Measurements from ENCODE around the gene SPINT1.

The SPINT1 gene
- total RNA-seq, result 1.7 to 9.0 reads per million in 2 donors

- DNase-seq, result peak; percentile 13
Measured at GRCh38 chr15:40843885-40844695, at the start of gene SPINT1. Gene SPINT1, plus strand, starts transcription at chr15:40844048. Its CDS starts 507 bp downstream, at chr15:40844555.

- DNase-seq, result no peak
Measured at GRCh38 chr15:40796041-40796440, 47.8 kb upstream of the SPINT1 start.

- DNase-seq, result no peak
Measured at GRCh38 chr15:40796512-40796911, 47.3 kb upstream of the SPINT1 start.

GRCh38 chr15:40799523-40799922, 44.3 kb upstream of the SPINT1 start:
- no peak for DNase-seq

GRCh38 chr15:40803076-40803475, 40.8 kb upstream of the SPINT1 start:
- DNase-seq, result no peak

- DNase-seq, result no peak
Measured at GRCh38 chr15:40803688-40804087, 40.2 kb upstream of the SPINT1 start.

- DNase-seq, result no peak
Measured at GRCh38 chr15:40806672-40807027, 37.2 kb upstream of the SPINT1 start.

GRCh38 chr15:40807028-40807887, 36.6 kb upstream of the SPINT1 start, which contains the start of the genes DNAJC17 and ZFYVE19:
Gene DNAJC17, minus strand, starts transcription at chr15:40807473. Its CDS starts 27 bp downstream, at chr15:40807446.
Gene ZFYVE19, plus strand, starts transcription at chr15:40807089. Its CDS starts 501 bp downstream, at chr15:40807590.
- DNase-seq, result peak; percentile 87

- DNase-seq, result no peak
Measured at GRCh38 chr15:40807888-40808461, 35.9 kb upstream of the SPINT1 start.

- no peak for DNase-seq
Measured at GRCh38 chr15:40808861-40809450, 34.9 kb upstream of the SPINT1 start.

GRCh38 chr15:40812721-40813425, 31.0 kb upstream of the SPINT1 start:
- no peak for DNase-seq

- no peak for DNase-seq
Measured at GRCh38 chr15:40815042-40815698, 28.7 kb upstream of the SPINT1 start.

- no peak for DNase-seq
Measured at GRCh38 chr15:40819048-40819447, 24.8 kb upstream of the SPINT1 start.

GRCh38 chr15:40821195-40821594, 22.7 kb upstream of the SPINT1 start:
- DNase-seq, result no peak

- no peak for DNase-seq
Measured at GRCh38 chr15:40823572-40824343, 20.1 kb upstream of the SPINT1 start.

GRCh38 chr15:40825661-40826422, 18.0 kb upstream of the SPINT1 start:
- no peak for DNase-seq

- no peak for DNase-seq
Measured at GRCh38 chr15:40826423-40827075, 17.3 kb upstream of the SPINT1 start.

GRCh38 chr15:40828447-40829036, 15.3 kb upstream of the SPINT1 start, which contains the start of gene PPP1R14D:
Gene PPP1R14D, minus strand, starts transcription at chr15:40828708. Its CDS starts 67 bp downstream, at chr15:40828641.
- DNase-seq, result no peak

- no peak for DNase-seq
Measured at GRCh38 chr15:40829115-40829514, 14.7 kb upstream of the SPINT1 start.

All from T-helper 9 cell (primary cell).